Right kidney (tissue), 1 donor: Measurements from ENCODE around the gene USP32.

Experiments
- DNase-seq: peaks from one replicate; pipeline ENCODE4 v3.0.0-alpha.2; 2016

Gene USP32

GRCh38 chr17:60300949-60301348 is 91.0 kb downstream of the USP32 start:
- no peak for DNase-seq

- no peak for DNase-seq
Measured at GRCh38 chr17:60300011-60300410, 91.9 kb downstream of the USP32 start.

- no peak for DNase-seq
Measured at GRCh38 chr17:60297760-60298401, 94.1 kb downstream of the USP32 start.

GRCh38 chr17:60296177-60296576 is 95.8 kb downstream of the USP32 start:
- no peak for DNase-seq

- no peak for DNase-seq
Measured at GRCh38 chr17:60293580-60294335, 98.2 kb downstream of the USP32 start.

- DNase-seq: no peak
Measured at GRCh38 chr17:60292697-60293096, 99.2 kb downstream of the USP32 start.

- DNase-seq: no peak
Measured at GRCh38 chr17:60284709-60285108, 107.2 kb downstream of the USP32 start.

GRCh38 chr17:60283816-60284215 is 108.1 kb downstream of the USP32 start:
- DNase-seq: no peak

- DNase-seq: no peak
Measured at GRCh38 chr17:60280673-60281072, 111.3 kb downstream of the USP32 start.

- DNase-seq: no peak
Measured at GRCh38 chr17:60278237-60278636, 113.7 kb downstream of the USP32 start.

GRCh38 chr17:60277258-60277657 is 114.7 kb downstream of the USP32 start:
- DNase-seq: no peak

GRCh38 chr17:60269417-60269816 is 122.5 kb downstream of the USP32 start:
- DNase-seq: no peak

- no peak for DNase-seq
Measured at GRCh38 chr17:60260540-60260939, 131.4 kb downstream of the USP32 start.

- DNase-seq: no peak
Measured at GRCh38 chr17:60258313-60258712, 133.6 kb downstream of the USP32 start.

GRCh38 chr17:60256174-60256573 is 135.8 kb downstream of the USP32 start:
- no peak for DNase-seq

- DNase-seq: no peak
Measured at GRCh38 chr17:60253048-60253447, 138.9 kb downstream of the USP32 start.

GRCh38 chr17:60252459-60252858 is 139.5 kb downstream of the USP32 start:
- DNase-seq: no peak

GRCh38 chr17:60249290-60249826 is 142.6 kb downstream of the USP32 start:
- no peak for DNase-seq

- no peak for DNase-seq
Measured at GRCh38 chr17:60248618-60249289, 143.2 kb downstream of the USP32 start.

GRCh38 chr17:60247836-60248461 is 144.0 kb downstream of the USP32 start:
- DNase-seq: no peak

GRCh38 chr17:60244656-60245055 is 147.3 kb downstream of the USP32 start:
- DNase-seq: no peak

GRCh38 chr17:60240290-60240689 is 151.6 kb downstream of the USP32 start:
- DNase-seq: no peak

GRCh38 chr17:60231691-60232090 is 160.2 kb downstream of the USP32 start:
- DNase-seq: no peak
